ENCODE data around the gene PBXIP1.
A peak's percentile ranks its signal among the peaks of the same experiment; 100 is the strongest.

Gene PBXIP1

DNA sequence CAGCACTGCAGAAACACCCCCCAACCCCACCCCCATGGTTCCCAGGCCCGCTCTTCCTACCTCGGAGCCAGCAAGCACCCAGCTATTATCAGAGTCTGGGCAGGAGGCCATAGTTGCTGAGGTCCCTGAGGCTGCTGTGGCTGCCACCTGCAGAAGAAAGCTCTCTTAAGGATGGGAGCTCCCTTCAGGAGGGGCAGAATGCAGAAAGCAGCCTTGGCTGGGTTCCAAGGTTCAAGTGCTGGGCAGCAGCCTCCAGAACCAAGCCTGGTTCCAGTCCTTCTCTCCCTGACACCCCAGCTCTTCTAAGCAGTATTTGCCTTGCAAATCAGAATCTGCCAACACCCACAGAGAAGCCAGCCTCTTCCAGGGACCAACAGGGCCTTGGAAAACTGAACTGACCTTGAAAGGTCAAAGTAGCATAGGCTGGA, 2.3 kb downstream of the PBXIP1 start:
- no peak for DNase-seq

GRCh38 chr1:154952664-154953063, 3.2 kb downstream of the PBXIP1 start:
- no peak for DNase-seq

GRCh38 chr1:154951901-154952657, 3.8 kb downstream of the PBXIP1 start:
- DNase-seq = peak; percentile 54

GRCh38 chr1:154948079-154948478, 7.8 kb downstream of the PBXIP1 start:
- DNase-seq = no peak

GRCh38 chr1:154945962-154946850, 9.7 kb downstream of the PBXIP1 start:
- no peak for DNase-seq

DNA sequence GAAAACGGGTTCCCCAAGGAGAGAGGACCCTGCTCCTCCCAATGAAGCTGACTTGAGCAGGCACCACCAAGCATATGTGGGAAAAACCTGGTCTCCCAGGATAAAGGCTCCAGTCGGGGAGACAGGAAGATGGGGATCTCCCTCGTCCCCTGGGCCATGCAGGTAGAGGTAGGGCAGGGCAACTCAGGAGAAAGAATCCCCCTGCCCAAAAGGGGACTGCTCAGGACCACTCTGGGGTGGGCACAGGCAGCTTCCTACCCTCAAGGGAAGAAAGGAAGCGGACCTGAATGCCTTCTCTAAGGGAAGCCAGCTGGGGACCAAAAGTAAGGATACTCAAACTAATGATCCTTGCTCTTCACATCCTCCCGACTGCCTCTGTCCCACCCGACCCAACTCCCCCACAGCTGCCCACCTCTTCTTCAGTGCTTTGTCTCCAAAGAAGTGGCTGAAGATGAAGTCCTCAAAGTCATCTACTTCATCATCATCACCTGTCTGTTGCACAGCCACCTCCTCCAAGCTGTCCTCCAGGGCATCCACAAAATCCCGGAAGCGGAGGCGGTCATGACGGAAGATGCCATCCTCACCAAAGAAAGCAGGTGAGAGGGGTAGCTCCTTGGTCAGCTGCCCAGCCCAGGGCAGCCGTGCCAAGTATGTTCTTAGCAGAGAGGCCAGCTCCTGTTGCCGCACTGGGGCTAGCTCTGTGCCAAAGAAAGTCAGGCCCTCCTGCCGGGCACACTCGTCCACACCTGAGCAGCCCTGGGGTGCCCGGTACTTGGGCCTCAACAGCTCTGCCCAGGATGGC, 10.5 kb downstream of the PBXIP1 start:
- DNase-seq = no peak

DNA sequence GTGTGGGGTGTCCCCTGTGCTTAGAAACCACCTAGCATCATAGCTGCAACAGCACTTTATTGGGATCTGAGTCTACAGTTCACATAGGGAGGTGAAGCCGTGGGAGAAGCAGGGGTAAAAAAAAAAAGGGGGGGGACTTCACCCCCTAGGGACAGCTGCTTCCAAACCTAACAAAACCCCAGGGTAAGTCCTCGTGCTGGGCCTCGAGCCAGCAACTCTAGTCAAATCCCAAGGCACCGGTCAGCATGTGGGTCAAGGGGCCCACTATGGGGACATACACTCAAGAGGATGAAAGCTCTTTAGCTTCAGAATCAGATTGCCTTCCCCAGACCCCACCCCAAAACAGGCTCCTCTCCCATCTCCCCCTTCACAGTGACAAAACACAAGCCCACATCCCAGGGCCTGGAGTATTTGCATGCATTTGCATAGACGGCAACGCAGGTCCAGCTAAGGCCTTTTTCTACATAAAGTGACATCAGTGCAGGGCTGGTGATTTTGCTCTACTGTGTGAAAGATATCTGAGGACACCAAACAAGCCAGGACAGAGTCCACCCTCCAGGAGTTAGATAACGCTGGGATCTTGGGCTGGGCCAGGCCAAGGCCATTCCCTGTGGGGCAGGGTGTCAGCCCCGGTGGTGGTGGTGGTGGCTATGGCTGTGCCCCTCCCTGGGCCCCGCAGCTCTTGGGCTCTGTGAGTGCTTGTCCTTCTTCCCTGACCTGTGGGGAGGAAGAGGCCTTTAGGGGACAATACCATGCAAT, 11.3 kb downstream of the PBXIP1 start:
- DNase-seq = no peak

- DNase-seq = no peak
Observed at GRCh38 chr1:154943649-154944400, 12.1 kb downstream of the PBXIP1 start.

DNA sequence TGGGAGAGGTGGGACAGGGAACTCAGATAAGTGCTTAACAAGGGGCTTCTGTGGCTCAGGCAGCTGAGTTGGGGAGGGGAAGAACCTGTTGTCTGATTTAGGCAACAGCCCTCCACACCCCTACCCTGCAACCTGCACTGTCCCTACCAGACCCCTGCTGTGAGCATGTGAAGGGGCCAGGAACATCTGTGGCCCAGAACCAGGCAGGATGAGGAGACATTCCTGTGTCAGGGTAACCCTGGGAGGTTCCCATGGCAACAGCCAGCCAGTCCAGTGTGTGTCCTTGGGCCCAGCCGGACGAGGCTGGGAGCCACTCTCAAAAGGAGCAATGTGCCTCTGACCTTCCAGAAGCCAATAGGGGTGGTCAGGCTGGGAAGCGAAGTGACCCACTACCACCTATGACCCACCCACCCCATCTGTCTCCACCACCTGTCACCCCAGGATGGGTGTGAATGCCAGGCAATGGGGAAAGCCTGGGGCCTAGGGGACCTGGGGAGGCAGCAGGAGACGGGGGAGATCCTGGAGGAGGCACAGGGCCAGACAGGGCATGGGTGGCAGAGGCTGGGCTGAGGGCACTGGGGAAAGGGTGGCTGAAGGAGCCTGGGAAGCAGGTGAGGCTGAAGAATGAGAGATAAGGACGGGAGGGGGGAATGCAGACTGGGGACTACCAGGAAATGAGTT, 14.4 kb downstream of the PBXIP1 start:
- DNase-seq = no peak

GRCh38 chr1:154940651-154941194, 15.2 kb downstream of the PBXIP1 start:
- no peak for DNase-seq

GRCh38 chr1:154940213-154940560, 15.7 kb downstream of the PBXIP1 start:
- DNase-seq = no peak

GRCh38 chr1:154938604-154939399, 17.1 kb downstream of the PBXIP1 start:
- no peak for DNase-seq

DNA sequence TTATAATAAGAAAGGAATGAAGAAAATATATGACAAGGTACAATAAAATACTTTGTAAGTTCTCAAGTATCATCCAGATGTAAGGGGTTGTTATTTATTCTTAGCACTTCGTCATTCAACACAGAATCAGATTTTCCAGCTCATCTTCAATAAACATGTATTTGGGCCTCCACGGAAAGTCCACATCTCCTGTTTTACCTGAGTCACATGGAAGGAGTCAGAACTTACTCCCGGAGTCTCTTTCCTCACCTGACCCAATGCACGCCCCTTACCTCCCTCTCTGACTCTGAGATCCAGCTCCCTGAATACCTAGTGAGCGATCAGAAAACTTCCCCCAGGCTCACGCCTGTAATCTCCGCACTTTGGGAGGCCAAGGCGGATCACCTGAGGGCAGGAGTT, 17.9 kb downstream of the PBXIP1 start:
- DNase-seq = no peak

- DNase-seq = no peak
Observed at GRCh38 chr1:154937085-154937987, 18.6 kb downstream of the PBXIP1 start.

DNA sequence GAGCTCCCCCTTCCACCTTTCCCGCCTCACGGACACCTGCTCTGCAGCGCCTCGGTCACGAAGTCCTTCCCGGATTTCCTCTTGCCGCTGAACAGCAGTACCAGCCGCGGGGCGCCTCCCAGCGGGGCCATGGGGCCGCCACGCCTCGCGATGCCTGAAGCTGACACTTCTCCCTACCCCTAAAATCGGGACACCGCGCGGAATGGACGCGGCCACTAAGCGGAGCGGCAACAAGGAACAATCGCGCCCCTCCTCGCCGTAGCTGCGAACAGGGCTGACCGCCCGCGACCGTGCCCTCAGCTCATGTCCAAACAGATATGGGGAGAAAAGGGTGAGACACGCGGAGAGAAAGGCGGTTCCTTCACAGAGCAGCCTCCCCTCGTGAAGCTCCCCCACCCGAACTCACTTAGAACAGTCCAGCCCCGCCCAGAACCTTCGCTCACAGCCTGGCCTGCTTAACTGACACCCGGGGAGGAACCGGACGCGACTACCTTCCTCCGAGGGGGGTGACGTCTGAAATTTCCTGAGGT, 19.3 kb downstream of the PBXIP1 start, which contains the start of gene PMVK:
TSS of gene PMVK (minus strand) at position 165 of the 530 bp plus-strand sequence. CDS start at position 131, 34 bp downstream.
- peak; percentile 92 for DNase-seq

DNA sequence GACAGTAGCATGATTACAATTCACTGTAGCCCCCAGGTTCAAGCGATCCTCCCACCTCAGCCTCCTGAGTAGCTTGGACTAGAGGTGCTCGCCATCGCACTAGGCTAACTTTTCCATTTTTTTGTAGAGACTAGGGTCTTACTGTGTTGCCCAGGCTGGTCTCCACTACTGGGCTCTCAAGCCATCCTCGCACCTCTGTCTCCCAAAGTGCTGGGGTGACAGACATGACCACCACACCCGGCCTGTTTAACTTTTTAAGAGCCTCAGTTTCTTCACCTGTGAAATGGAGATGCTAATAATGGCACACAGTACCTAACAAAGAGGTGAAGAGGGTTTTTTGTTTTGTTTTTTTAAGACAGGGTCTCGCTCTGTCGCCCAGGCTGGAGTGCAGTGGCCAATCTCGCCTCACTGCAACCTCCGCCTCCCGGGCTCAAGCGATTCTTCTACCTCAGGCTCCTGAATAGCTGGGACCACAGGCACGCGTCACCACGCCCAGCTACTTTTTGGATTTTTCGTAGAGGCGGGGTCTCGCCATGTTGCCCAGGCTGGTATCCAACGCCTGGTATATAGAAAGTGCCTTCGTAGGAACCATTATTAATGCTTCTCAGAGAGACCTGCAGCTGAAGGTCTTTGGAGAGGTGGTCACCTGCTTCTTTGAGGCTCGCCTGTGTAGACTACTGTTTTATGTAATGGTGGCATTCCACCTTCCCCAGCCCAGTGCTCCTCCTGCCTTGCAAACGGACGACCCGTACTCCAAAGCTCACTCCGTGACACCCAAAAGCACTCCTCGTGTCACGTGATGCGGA, 19.9 kb downstream of the PBXIP1 start:
- peak; percentile 31 for DNase-seq

GRCh38 chr1:154934358-154934948, 21.4 kb downstream of the PBXIP1 start:
- no peak for DNase-seq
